T-cell (primary cell): ENCODE measurements around the gene HSPH1. TPM values are rescaled to one million over a fixed set of nuclear protein-coding genes. Genes with fewer than 3 reads are reported as not detected.

Source experiments
- ATAC-seq, 4 experiments: fragments of 200-7000 bp in 3 of 4; fragments of 150-1000 bp in 1 of 4; cut with Tn5 transposase; replicated peaks in 1 of 4; 1 replicate in 3 of 4; 2 replicates in 1 of 4; pipeline ENCODE4 v1.10.0; 2021; ENCODE audit warnings: moderate library complexity in 3 of 4, mild to moderate bottlenecking in 2 of 4, moderate number of reproducible peaks in 1 of 4
- CTCF ChIA-PET, 2 donors: fragments of 300-600 bp; sonication (Branson Sonifier 250); formaldehyde crosslinking; loops; one replicate each; lab custom pipeline; 2022; ENCODE audit warnings: antibody characterized with exemption in 2 of 2; lab: Charles Lee
- POLR2A ChIA-PET, 2 donors: fragments of 300-600 bp; sonication (Branson Sonifier 250); formaldehyde crosslinking; loops; one replicate each; lab custom pipeline; 2022; ENCODE audit warnings: antibody characterized with exemption in 2 of 2; lab: Charles Lee
- DNase-seq, 35 experiments: peaks; one replicate each; pipeline versions ENCODE4 v3.0.0 to v3.0.0-alpha.2; 2013 to 2023
- H3K27ac ChIP-seq: one replicate; pipeline ENCODE4 v1.5.1; 2013; ENCODE audit warnings: low read length
- H3K27me3 ChIP-seq, 2 experiments: replicated peaks in 1 of 2; 1 replicate in 1 of 2; 2 replicates in 1 of 2; pipeline versions ENCODE4 v1.6.1 to v1.7.0; 2013; ENCODE audit warnings: low read length in 1 of 2, mixed read lengths in 1 of 2; ENCODE audit not compliant: control insufficient read depth in 2 of 2, insufficient read depth in 2 of 2; ENCODE audit errors: extremely low read depth in 1 of 2
- H3K36me3 ChIP-seq, 2 donors: 1 replicate in 1 of 2; 2 replicates in 1 of 2; pipeline versions ENCODE4 v1.6.1 to v1.7.0; 2013; ENCODE audit warnings: low read length in 1 of 2; ENCODE audit not compliant: control insufficient read depth in 2 of 2, insufficient read depth in 1 of 2; ENCODE audit errors: extremely low read depth in 1 of 2
- H3K4me1 ChIP-seq, 2 experiments: 1 replicate in 1 of 2; 2 replicates in 1 of 2; pipeline versions ENCODE4 v1.6.1 to v1.7.0; 2013; ENCODE audit warnings: low read length in 2 of 2, mixed read lengths in 1 of 2; ENCODE audit not compliant: insufficient read depth in 2 of 2, control insufficient read depth in 1 of 2; ENCODE audit errors: extremely low read depth in 1 of 2
- H3K4me3 ChIP-seq, 2 donors: 1 replicate in 1 of 2; 2 replicates in 1 of 2; pipeline versions ENCODE4 v1.5.1 to v1.7.0; 2013; ENCODE audit warnings: mild to moderate bottlenecking in 2 of 2, low read length in 1 of 2, moderate library complexity in 1 of 2; ENCODE audit not compliant: control insufficient read depth in 1 of 2; ENCODE audit errors: extremely low read depth in 1 of 2
- H3K9me3 ChIP-seq: 2 replicates; pipeline ENCODE4 v1.7.0; 2013
- H3K27ac Mint-ChIP-seq, 2 donors: one replicate each; pipeline ENCODE4 v1.8.0; 2020 to 2021; ENCODE audit warnings: mild to moderate bottlenecking in 2 of 2, mixed read lengths in 2 of 2
- H3K27me3 Mint-ChIP-seq, 2 donors: one replicate each; pipeline ENCODE4 v1.8.0; 2021 to 2022; ENCODE audit warnings: mixed read lengths in 2 of 2
- H3K36me3 Mint-ChIP-seq: one replicate; pipeline ENCODE4 v1.8.0; 2021; ENCODE audit warnings: mixed read lengths
- H3K4me1 Mint-ChIP-seq, 3 donors: one replicate each; pipeline ENCODE4 v1.8.0; 2020 to 2022; ENCODE audit warnings: mixed read lengths in 3 of 3, mild to moderate bottlenecking in 1 of 3
- H3K4me3 Mint-ChIP-seq, 3 donors: one replicate each; pipeline ENCODE4 v1.8.0; 2020 to 2022; ENCODE audit warnings: mild to moderate bottlenecking in 3 of 3, mixed read lengths in 3 of 3, moderate library complexity in 3 of 3
- H3K9me3 Mint-ChIP-seq, 3 donors: one replicate each; pipeline ENCODE4 v1.8.0; 2020 to 2022; ENCODE audit warnings: mixed read lengths in 3 of 3
- WGBS: methylation state at CpG from one replicate; pipeline ENCODE4 v1.1.5; 2013; ENCODE audit warnings: missing lambda C conversion rate; ENCODE audit not compliant: insufficient coverage; 5-methylcytosine and 5-hydroxymethylcytosine counted together
- total RNA-seq, 35 experiments: library from RNA in 6 of 35; stranded (reverse) in 6 of 35; fragments of 120-200 nt in 1 of 35; gene quantifications; one replicate each; pipeline versions ENCODE4 v1.2.1 to v1.2.4 and lab custom pipeline; 2013 to 2026

The HSPH1 gene
- total RNA-seq, 5 donors from 2014 or later (not counting 1 experiment from before 2014, with no cell fraction given): 54.5 to 141 (median 72.8) TPM

DNA sequence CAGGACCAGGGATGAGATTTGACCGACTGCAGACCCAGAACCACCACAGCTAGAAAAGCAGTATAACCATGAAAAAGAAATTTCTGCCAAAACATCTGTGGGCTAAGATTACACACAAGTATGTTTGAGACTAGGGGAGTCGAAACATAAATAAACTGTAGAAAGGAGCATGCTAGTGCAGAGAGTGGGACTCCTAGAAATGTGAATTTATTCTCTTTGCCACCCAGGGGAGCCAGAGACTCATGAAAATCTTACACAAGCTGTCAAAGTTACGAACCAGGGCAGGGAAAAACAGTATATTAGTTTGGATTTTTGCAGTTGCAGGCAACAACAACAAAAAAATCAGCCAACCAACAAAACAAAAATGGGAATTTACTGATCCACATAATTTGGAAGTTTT lies 12.3 kb upstream of the HSPH1 start:
- Mint-ChIP-seq H3K9me3 (peaks cover 0 to 6% (median 0%) of the 10 kb centered on the region in 3 donors), H3K36me3 (no peaks in the 10 kb centered on the region), H3K4me3 (no peak overlapping the region), H3K4me1 (peaks cover 0 to 4% (median 0%) of the 10 kb centered on the region in 3 donors), H3K27ac (no peak overlapping the region), H3K27me3 (peaks cover 16 to 18% of the 10 kb centered on the region in 2 donors)
- 100% methylated on average over 1 of the region's 3 CpGs for WGBS
- Histone ChIP-seq H3K36me3 (no peaks in the 10 kb centered on the region), H3K4me3 (no peak overlapping the region), H3K27ac (no peak overlapping the region), H3K9me3 (no peaks in the 10 kb centered on the region), H3K27me3 (no peaks in the 10 kb centered on the region), H3K4me1 (peaks cover 0 to 5% of the 10 kb centered on the region in 2 experiments)
- ChIA-PET CTCF (interaction anchor here in 1 of 2 donors (0.9 kb wide), 1 partner anchor 15 kb away, joined by 3 read pairs; no protein-coding TSS in a partner anchor), POLR2A (interaction anchor here in 1 of 2 donors (0.7 kb wide), 1 partner anchor 1697 kb away, joined by 3 read pairs; no protein-coding TSS in a partner anchor)
- ATAC-seq: no peak
- DNase-seq: no peak

DNA sequence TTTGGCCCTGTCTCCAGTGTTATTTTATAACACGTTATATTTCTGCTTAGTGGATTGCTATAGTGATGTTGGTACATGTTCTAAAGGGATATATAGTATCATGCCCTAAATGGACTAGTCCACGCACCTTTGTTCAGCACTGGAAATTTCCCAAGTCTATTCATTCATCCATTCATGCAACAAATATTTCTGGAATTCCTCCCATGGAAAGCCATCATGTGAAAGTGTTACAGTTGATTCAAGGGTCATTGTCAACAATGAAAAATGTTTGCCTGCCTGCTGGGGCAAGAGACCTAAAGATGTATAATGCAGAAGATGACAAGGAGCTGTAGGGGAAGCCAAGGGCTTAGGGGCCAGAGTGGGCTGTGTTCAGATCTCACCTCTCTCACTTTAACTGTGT lies 10.8 kb upstream of the HSPH1 start:
- Mint-ChIP-seq H3K36me3 (no peaks in the 10 kb centered on the region), H3K4me3 (no peak overlapping the region), H3K4me1 (no peaks in the 10 kb centered on the region), H3K27me3 (peaks cover 16 to 18% of the 10 kb centered on the region in 2 donors), H3K9me3 (peaks cover 0 to 3% (median 0%) of the 10 kb centered on the region in 3 donors), H3K27ac (no peak overlapping the region)
- Histone ChIP-seq H3K27me3 (no peaks in the 10 kb centered on the region), H3K9me3 (no peaks in the 10 kb centered on the region), H3K27ac (no peak overlapping the region), H3K36me3 (no peaks in the 10 kb centered on the region), H3K4me3 (no peak overlapping the region), H3K4me1 (no peaks in the 10 kb centered on the region)
- ChIA-PET POLR2A (interaction anchor here in 1 of 2 donors (0.6 to 0.7 kb wide), 2 partner anchors 17 to 30 kb away, joined by 3 read pairs; no protein-coding TSS in a partner anchor), CTCF (interaction anchor here in 1 of 2 donors (0.6 kb wide), 1 partner anchor 25 kb away, joined by 6 read pairs; no protein-coding TSS in a partner anchor)
- no peak for ATAC-seq
- DNase-seq: no peak
- no CpG with 5 or more reads among the region's 2 CpGs for WGBS

DNA sequence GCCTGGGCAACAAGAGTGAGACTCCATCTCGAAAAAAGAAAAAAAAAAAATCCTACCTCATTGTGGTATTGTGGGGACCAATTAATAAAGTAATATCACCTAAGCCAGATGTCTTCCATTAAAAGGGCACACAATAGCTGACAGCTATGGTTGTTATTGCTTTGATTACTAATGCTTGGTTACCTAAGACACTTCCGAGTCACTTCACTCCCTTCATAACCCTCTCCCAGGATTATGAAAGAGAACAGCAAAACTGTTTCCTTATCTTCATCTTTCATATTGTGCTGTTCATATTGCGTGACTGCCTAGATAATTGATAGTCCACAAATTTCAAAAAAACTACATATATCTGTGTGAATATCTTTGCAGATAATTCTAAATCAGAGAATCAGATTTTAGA lies 10.3 kb upstream of the HSPH1 start:
- WGBS: no CpG with 5 or more reads among the region's 3 CpGs
- Histone ChIP-seq H3K9me3 (no peaks in the 10 kb centered on the region), H3K4me1 (no peaks in the 10 kb centered on the region), H3K4me3 (no peak overlapping the region), H3K36me3 (no peaks in the 10 kb centered on the region), H3K27ac (no peak overlapping the region), H3K27me3 (no peaks in the 10 kb centered on the region)
- ChIA-PET CTCF (no interaction called here), POLR2A (no interaction called here)
- H3K36me3 Mint-ChIP-seq: no peaks in the 10 kb centered on the region
- H3K4me1 Mint-ChIP-seq: no peaks in the 10 kb centered on the region
- no peak overlapping the region for H3K4me3 Mint-ChIP-seq
- no peaks in the 10 kb centered on the region for H3K9me3 Mint-ChIP-seq
- H3K27me3 Mint-ChIP-seq: peaks cover 15 to 18% of the 10 kb centered on the region in 2 donors
- H3K27ac Mint-ChIP-seq: no peak overlapping the region
- ATAC-seq (no peak), DNase-seq (no peak)

DNA sequence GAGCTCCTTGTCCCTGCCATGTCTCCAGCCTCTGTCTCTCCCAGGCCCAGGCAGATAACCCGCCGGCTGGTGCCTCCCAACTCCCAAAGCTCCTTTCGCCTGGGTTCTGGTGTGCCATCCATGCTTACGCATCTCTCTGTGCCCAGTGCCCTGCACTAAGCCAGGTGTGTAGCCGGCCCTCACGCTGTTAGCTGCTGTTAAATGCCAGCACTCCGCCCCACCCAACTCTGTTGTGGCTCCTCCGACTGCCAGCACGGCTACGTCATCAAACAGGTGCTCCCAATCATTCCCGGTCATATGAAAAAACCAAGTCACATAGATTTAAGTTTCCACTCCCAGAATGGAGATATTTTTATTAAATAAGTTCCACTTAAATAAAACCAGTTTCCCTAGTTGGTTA lies 7.0 kb upstream of the HSPH1 start:
- H3K4me3 ChIP-seq: no peak overlapping the region
- no peaks in the 10 kb centered on the region for H3K36me3 ChIP-seq
- POLR2A ChIA-PET: interaction anchor here in 1 of 2 donors (0.6 to 0.7 kb wide), 2 partner anchors 45 to 366 kb away, joined by 3 to 4 read pairs; no protein-coding TSS in a partner anchor
- CTCF ChIA-PET: interaction anchor here in 1 of 2 donors (0.6 kb wide), 1 partner anchor 13 kb away, joined by 3 read pairs; no protein-coding TSS in a partner anchor
- Mint-ChIP-seq H3K36me3 (no peaks in the 10 kb centered on the region), H3K27me3 (peaks cover 11 to 18% of the 10 kb centered on the region in 2 donors), H3K27ac (no peak overlapping the region), H3K9me3 (no peaks in the 10 kb centered on the region), H3K4me3 (no peak overlapping the region), H3K4me1 (peaks cover 0 to 1% (median 0%) of the 10 kb centered on the region in 3 donors)
- no peak for ATAC-seq
- WGBS: 97% methylated on average over 6 of the region's 11 CpGs
- no peaks in the 10 kb centered on the region for H3K9me3 ChIP-seq
- no peak for DNase-seq
- H3K27ac ChIP-seq: no peak overlapping the region
- H3K27me3 ChIP-seq: no peaks in the 10 kb centered on the region
- H3K4me1 ChIP-seq: peaks cover 0 to under 1% of the 10 kb centered on the region in 2 experiments

DNA sequence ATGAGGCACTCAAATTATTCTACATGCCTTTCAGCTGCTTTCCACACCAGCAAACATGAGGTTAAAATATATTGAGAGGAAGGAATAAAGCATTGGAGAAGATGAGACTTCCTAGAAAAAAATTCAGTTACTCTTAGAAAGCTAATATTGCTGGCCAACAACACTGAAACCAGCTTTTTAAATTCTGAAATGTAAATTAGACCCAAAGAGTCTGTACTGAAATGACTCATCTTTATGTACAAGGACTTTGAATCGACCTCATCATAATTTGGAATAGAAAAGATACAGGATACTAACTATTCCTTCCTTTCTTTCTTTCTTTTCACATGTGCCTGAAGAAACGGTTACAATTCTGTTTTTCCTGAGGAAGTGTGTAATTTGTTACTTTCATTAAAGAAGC lies 6.5 kb upstream of the HSPH1 start:
- WGBS: no CpG with 5 or more reads among the region's 2 CpGs
- H3K4me3 Mint-ChIP-seq: no peak overlapping the region
- Histone ChIP-seq H3K9me3 (no peaks in the 10 kb centered on the region), H3K4me1 (peaks cover 3 to 5% of the 10 kb centered on the region in 2 experiments), H3K27ac (no peak overlapping the region), H3K27me3 (no peaks in the 10 kb centered on the region), H3K36me3 (no peaks in the 10 kb centered on the region), H3K4me3 (no peak overlapping the region)
- no peak overlapping the region for H3K27ac Mint-ChIP-seq
- H3K9me3 Mint-ChIP-seq: no peaks in the 10 kb centered on the region
- CTCF ChIA-PET: interaction anchor here in 1 of 2 donors (0.6 kb wide), 1 partner anchor 12 kb away, joined by 3 read pairs; no protein-coding TSS in a partner anchor
- no peaks in the 10 kb centered on the region for H3K36me3 Mint-ChIP-seq
- peaks cover 8 to 16% of the 10 kb centered on the region in 2 donors for H3K27me3 Mint-ChIP-seq
- ATAC-seq (no peak), DNase-seq (no peak)
- peaks cover under 1 to 5% (median 3%) of the 10 kb centered on the region in 3 donors for H3K4me1 Mint-ChIP-seq
- POLR2A ChIA-PET: interaction anchor here in 1 of 2 donors (0.6 kb wide), 1 partner anchor 45 kb away, joined by 3 read pairs; no protein-coding TSS in a partner anchor

DNA sequence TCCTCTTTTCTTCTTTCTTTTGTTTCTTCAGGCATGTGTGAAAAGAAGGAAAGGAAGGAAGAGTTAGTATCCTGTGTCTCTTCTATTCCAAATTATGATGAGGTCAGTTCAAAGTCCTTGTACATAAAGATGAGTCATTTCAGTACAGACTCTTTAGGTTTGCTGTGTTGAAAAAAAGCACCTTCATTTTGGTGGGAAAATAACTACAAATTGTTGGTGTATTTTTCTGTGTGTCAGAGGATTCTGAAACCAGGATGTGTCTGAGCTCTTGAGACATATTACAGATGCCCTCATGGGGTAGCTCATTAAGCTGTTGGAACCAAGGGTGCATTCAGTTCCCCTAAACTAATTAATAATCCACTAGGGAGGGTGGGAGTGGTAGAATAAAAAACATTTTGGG lies 5.8 kb upstream of the HSPH1 start:
- Mint-ChIP-seq H3K27me3 (peaks cover 2 to 9% of the 10 kb centered on the region in 2 donors), H3K4me3 (no peak overlapping the region), H3K36me3 (no peaks in the 10 kb centered on the region), H3K9me3 (no peaks in the 10 kb centered on the region), H3K27ac (no peak overlapping the region), H3K4me1 (peaks cover 7 to 11% (median 10%) of the 10 kb centered on the region in 3 donors)
- Histone ChIP-seq H3K4me3 (no peak overlapping the region), H3K36me3 (no peaks in the 10 kb centered on the region), H3K27me3 (no peaks in the 10 kb centered on the region), H3K9me3 (no peaks in the 10 kb centered on the region), H3K27ac (no peak overlapping the region), H3K4me1 (peaks cover 5 to 11% of the 10 kb centered on the region in 2 experiments)
- ATAC-seq: no peak
- ChIA-PET CTCF (no interaction called here), POLR2A (interaction anchor here (0.6 kb wide), 2 partner anchors 798 to 1271 kb away, joined by 3 read pairs; no protein-coding TSS in a partner anchor)
- no peak for DNase-seq
